Hepatocyte (in vitro differentiated cells): Measurements from ENCODE around the gene LGR5. TPM values are rescaled to one million over a fixed set of nuclear protein-coding genes. Genes with fewer than 3 reads are reported as not detected.

Experiments
- DNase-seq: peaks from one replicate; pipeline ENCODE4 v3.0.0-alpha.2; 2016; ENCODE audit warnings: low spot score
- H2AFZ ChIP-seq: fragments of 200-600 bp; sonication (generic); 2 replicates; pipeline ENCODE4 v1.6.0; 2016; ENCODE audit warnings: antibody characterized with exemption, mild to moderate bottlenecking
- H3K27ac ChIP-seq: fragments of 200-600 bp; sonication (generic); 2 replicates; pipeline ENCODE4 v1.5.1; 2016; ENCODE audit warnings: mild to moderate bottlenecking
- H3K27me3 ChIP-seq: fragments of 200-600 bp; sonication (generic); 2 replicates; pipeline ENCODE4 v1.6.1; 2016
- H3K36me3 ChIP-seq: fragments of 200-600 bp; sonication (generic); replicated peaks from 2 replicates; pipeline ENCODE4 v1.5.1; 2016; ENCODE audit warnings: low read depth; ENCODE audit not compliant: insufficient read depth
- H3K4me1 ChIP-seq: fragments of 200-600 bp; sonication (generic); 2 replicates; pipeline ENCODE4 v1.5.1; 2016; ENCODE audit warnings: mild to moderate bottlenecking, moderate library complexity; ENCODE audit not compliant: insufficient read depth
- H3K4me2 ChIP-seq: fragments of 200-600 bp; sonication (generic); 2 replicates; pipeline ENCODE4 v1.6.0; 2016
- H3K4me3 ChIP-seq: fragments of 200-600 bp; sonication (generic); 2 replicates; pipeline ENCODE4 v1.5.1; 2016; ENCODE audit warnings: mild to moderate bottlenecking
- H3K79me2 ChIP-seq: fragments of 200-600 bp; sonication (generic); 2 replicates; pipeline ENCODE4 v1.6.0; 2017; ENCODE audit warnings: mild to moderate bottlenecking
- H3K9me2 ChIP-seq: fragments of 200-600 bp; sonication (generic); replicated peaks from 2 replicates; pipeline ENCODE4 v1.6.0; 2017; ENCODE audit warnings: mild to moderate bottlenecking; ENCODE audit not compliant: insufficient read depth
- H3K9me3 ChIP-seq: fragments of 200-600 bp; sonication (generic); 2 replicates; pipeline ENCODE4 v1.5.1; 2016; ENCODE audit warnings: low read depth, mild to moderate bottlenecking
- H4K20me1 ChIP-seq: fragments of 200-600 bp; sonication (generic); 2 replicates; pipeline ENCODE4 v1.6.0; 2016; ENCODE audit warnings: mild to moderate bottlenecking; ENCODE audit not compliant: insufficient read depth, poor library complexity, severe bottlenecking
- EZH2 ChIP-seq: fragments of 200-600 bp; sonication (generic); IDR thresholded peaks from 2 replicates; pipeline ENCODE4 v1.6.1; 2016; ENCODE audit warnings: antibody characterized with exemption, mild to moderate bottlenecking, borderline replicate concordance
- EZH2phosphoT487 ChIP-seq: fragments of 200-600 bp; sonication (generic); IDR thresholded peaks from one replicate; pipeline ENCODE4 v1.6.1; 2018; ENCODE audit warnings: antibody characterized with exemption, mild to moderate bottlenecking, low read depth, moderate library complexity; ENCODE audit not compliant: unreplicated experiment, severe bottlenecking
- WGBS: methylation state at CpG from one replicate; pipeline ENCODE4 v1.1.6; 2016; ENCODE audit warnings: low lambda C conversion rate; ENCODE audit errors: missing lambda C conversion rate; 5-methylcytosine and 5-hydroxymethylcytosine counted together
- polyA plus RNA-seq: library from polyadenylated mRNA; unstranded; fragments of >200 nt; fragmentation: Nextera tagmentation; extraction: Ambion mirVana; gene quantifications from 2 replicates; pipeline ENCODE4 v1.2.1, GENCODE V29; 2016
- total RNA-seq: library from RNA; depleted of rRNA; stranded (reverse); fragments of >200 nt; gene quantifications from 2 replicates; pipeline ENCODE4 v1.2.3, GENCODE V29; 2014
- TF ChIP-seq, protein P1 (sequence below): fragments of 200-600 bp; sonication (generic); IDR thresholded peaks from 2 replicates; pipeline ENCODE4 v1.5.1; 2016; ENCODE audit warnings: antibody characterized with exemption, mild to moderate bottlenecking; ENCODE audit not compliant: poor library complexity

Gene LGR5
- total and polyA plus RNA-seq, 2 experiments from 2014 or later, result 4.4 to 5.7 TPM

- 79% methylated on average over 2 of the region's 2 CpGs for WGBS
These were observed 94.1 kb downstream of the LGR5 start for GRCh38 chr12:71533703-71534102.

DNA sequence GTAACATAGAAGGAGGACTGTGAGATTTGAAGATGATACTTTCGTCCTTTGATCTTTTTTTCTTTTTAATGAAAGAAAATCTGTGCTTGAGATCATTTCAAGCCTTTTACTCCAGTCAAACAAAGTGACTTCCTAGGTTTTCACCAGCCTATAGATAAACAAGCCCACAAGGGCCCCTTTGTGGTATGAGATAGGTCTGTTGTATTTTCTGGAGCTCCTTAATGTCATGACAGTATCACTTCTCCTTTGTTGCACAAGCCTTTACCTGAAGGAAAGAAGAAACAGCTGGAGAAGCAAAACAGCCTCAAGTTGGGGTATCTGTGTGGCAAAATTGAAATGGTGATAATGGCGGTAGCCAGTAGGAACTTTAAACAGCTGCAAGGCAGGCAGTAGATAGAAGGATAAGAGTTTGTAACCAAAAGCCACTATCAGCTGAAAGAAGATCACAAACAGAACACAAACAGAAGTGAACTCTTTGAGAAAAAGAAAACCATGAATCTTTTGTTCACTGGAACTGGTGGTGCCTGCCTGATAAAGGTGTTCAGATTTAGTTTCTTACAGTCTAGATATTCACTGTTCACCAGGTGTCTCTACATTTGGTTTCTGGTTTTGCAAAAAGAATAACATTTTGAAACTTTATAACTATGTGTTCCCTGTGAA, 96.8 kb downstream of the LGR5 start:
- H3K36me3 ChIP-seq, result no peaks in the 10 kb centered on the region
- peaks cover 8% of the 10 kb centered on the region for H3K4me1 ChIP-seq
- no peaks in the 10 kb centered on the region for H3K9me3 ChIP-seq
- peak overlapping the region; percentile 3 for H3K27ac ChIP-seq
- H4K20me1 ChIP-seq, result no peaks in the 10 kb centered on the region
- TF ChIP-seq EZH2phosphoT487 (no peak), EZH2 (no peak)
- TF ChIP-seq, protein P1, sequence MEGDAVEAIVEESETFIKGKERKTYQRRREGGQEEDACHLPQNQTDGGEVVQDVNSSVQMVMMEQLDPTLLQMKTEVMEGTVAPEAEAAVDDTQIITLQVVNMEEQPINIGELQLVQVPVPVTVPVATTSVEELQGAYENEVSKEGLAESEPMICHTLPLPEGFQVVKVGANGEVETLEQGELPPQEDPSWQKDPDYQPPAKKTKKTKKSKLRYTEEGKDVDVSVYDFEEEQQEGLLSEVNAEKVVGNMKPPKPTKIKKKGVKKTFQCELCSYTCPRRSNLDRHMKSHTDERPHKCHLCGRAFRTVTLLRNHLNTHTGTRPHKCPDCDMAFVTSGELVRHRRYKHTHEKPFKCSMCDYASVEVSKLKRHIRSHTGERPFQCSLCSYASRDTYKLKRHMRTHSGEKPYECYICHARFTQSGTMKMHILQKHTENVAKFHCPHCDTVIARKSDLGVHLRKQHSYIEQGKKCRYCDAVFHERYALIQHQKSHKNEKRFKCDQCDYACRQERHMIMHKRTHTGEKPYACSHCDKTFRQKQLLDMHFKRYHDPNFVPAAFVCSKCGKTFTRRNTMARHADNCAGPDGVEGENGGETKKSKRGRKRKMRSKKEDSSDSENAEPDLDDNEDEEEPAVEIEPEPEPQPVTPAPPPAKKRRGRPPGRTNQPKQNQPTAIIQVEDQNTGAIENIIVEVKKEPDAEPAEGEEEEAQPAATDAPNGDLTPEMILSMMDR, result no peak
- H2AFZ ChIP-seq, result no peak overlapping the region
- no peak for DNase-seq
- 55% methylated on average over 2 of the region's 2 CpGs for WGBS
- H3K4me3 ChIP-seq, result no peak overlapping the region
- H3K4me2 ChIP-seq, result peak overlapping the region; percentile 3
- H3K27me3 ChIP-seq, result no peaks in the 10 kb centered on the region
- no peaks in the 10 kb centered on the region for H3K79me2 ChIP-seq
- H3K9me2 ChIP-seq, result no peaks in the 10 kb centered on the region

More at GRCh38 chr12:71533703-71534102, 94.1 kb downstream of the LGR5 start:
- DNase-seq, result no peak
- TF ChIP-seq, protein P1, result no peak
- Histone ChIP-seq H3K4me3 (no peak overlapping the region), H3K4me2 (no peak overlapping the region), H3K9me3 (no peaks in the 10 kb centered on the region), H3K36me3 (no peaks in the 10 kb centered on the region), H3K9me2 (no peaks in the 10 kb centered on the region), H4K20me1 (no peaks in the 10 kb centered on the region), H3K27ac (no peak overlapping the region), H3K79me2 (no peaks in the 10 kb centered on the region), H3K27me3 (no peaks in the 10 kb centered on the region), H2AFZ (no peak overlapping the region), H3K4me1 (peaks cover 8% of the 10 kb centered on the region)

DNA sequence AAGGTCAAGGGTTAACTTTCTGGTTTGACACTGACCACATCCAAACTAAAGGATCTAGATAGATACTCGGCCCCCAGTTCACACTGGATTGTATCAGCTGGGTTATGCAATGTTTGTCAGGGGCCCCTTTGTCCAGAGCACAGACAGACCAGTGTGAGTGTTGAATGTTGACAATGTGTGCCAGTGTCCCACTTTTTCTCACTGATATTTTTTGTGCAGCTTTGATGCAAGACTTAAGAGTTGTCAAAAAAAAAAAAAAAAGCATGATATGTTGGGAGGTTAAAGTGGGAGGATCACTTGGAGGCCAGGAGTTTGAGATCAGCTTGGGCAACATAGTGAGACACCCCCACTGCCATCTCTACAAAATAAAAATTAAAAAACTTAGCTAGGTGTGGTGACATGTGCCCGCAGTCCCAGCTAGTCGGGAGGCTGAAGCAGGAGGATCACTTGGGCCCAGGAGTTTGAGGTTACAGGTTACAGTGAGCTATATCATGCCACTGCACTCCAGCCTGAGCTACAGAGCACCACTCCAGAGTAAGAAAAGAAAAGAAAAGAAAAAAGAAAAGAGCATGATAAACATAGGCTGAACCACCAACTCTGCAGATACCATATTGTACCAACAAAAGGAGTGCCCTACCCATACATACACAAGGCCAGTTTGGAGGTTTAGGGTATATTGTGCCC, 97.5 kb downstream of the LGR5 start:
- DNase-seq, result no peak
- Histone ChIP-seq H3K9me3 (no peaks in the 10 kb centered on the region), H4K20me1 (no peaks in the 10 kb centered on the region), H3K4me1 (peaks cover 8% of the 10 kb centered on the region), H3K36me3 (no peaks in the 10 kb centered on the region), H2AFZ (no peak overlapping the region), H3K4me3 (no peak overlapping the region), H3K79me2 (no peaks in the 10 kb centered on the region), H3K4me2 (peak overlapping the region; percentile 3), H3K27me3 (no peaks in the 10 kb centered on the region), H3K27ac (no peak overlapping the region), H3K9me2 (no peaks in the 10 kb centered on the region)
- TF ChIP-seq EZH2 (no peak), EZH2phosphoT487 (no peak)
- TF ChIP-seq, protein P1, result no peak
- 66% methylated on average over 3 of the region's 3 CpGs for WGBS
